Adrenal gland (tissue), 12 donors: ENCODE results near the gene ARFGEF3. TPM values are rescaled to one million over a fixed set of nuclear protein-coding genes. Genes with fewer than 3 reads are reported as not detected.

Experiments used
- DNase-seq, 7 donors: peaks; one replicate each; pipeline ENCODE4 v3.0.0-alpha.2; 2019 to 2020
- H3K27ac ChIP-seq, 5 donors: fragments of 200-600 bp; sonication (generic) in 4 of 5; 1 replicate in 3 of 5; 2 replicates in 2 of 5; pipeline versions ENCODE4 v1.5.1 to v1.8.0; 2016 to 2020; ENCODE audit warnings: mild to moderate bottlenecking in 1 of 5
- H3K27me3 ChIP-seq: fragments of 200-600 bp; 2 replicates; pipeline ENCODE4 v1.8.0; 2021
- H3K36me3 ChIP-seq, 2 donors: fragments of 200-600 bp; replicated peaks in 1 of 2; 1 replicate in 1 of 2; 2 replicates in 1 of 2; pipeline versions ENCODE4 v1.5.1 to v1.8.0; 2018 to 2022
- H3K4me1 ChIP-seq, 2 donors: fragments of 200-600 bp; replicated peaks in 1 of 2; 1 replicate in 1 of 2; 2 replicates in 1 of 2; pipeline versions ENCODE4 v1.5.1 to v1.8.0; 2018 to 2021
- H3K4me3 ChIP-seq, 4 donors: fragments of 200-600 bp; sonication (generic) in 3 of 4; one replicate each; pipeline ENCODE4 v1.5.1; 2016 to 2018
- H3K9me3 ChIP-seq, 3 donors: fragments of 200-600 bp; sonication (generic) in 1 of 3; replicated peaks in 1 of 3; 1 replicate in 2 of 3; 2 replicates in 1 of 3; pipeline versions ENCODE4 v1.5.1 to v1.8.0; 2016 to 2021
- POLR2A ChIP-seq, 2 donors: fragments of 450-650 bp; IDR thresholded peaks; one replicate each; pipeline ENCODE4 v1.6.1; 2017; ENCODE audit warnings: antibody characterized with exemption in 2 of 2, mild to moderate bottlenecking in 2 of 2, moderate library complexity in 1 of 2
- WGBS, 4 donors: extraction: QIAGEN DNeasy Blood & Tissue Kit in 2 of 4; methylation state at CpG; one replicate each; pipeline versions ENCODE4 v1.1.5 to v1.1.7; 2013 to 2017; 5-methylcytosine and 5-hydroxymethylcytosine counted together
- intact Hi-C, 2 donors: fragments of 100-400 bp; cut with DNase I; formaldehyde crosslinking; loops; one replicate each; pipeline versions ENCODE4 v1.14.1 to v1.15.0; 2022 to 2023
- polyA plus RNA-seq, 3 donors: library from polyadenylated mRNA; stranded (reverse); fragments of 200-250 nt in 2 of 3; fragments of 350-450 nt in 1 of 3; fragmentation: Illumina TruSeq in 1 of 3; extraction: RNeasy Lipid Tissue Mini Kit (QIAGEN cat#74804) in 1 of 3; gene quantifications; one replicate each; pipeline ENCODE4 v1.2.3, GENCODE V29; 2013 to 2014
- total RNA-seq, 9 donors: library from RNA; depleted of rRNA in 4 of 9; stranded (reverse); fragments of >200 nt in 4 of 9; fragments of 120-200 nt in 1 of 9; fragmentation: NEBNext Ultra II Directional in 1 of 9; extraction: Animal tissue kit (Norgen Biotek cat#: 25700) in 1 of 9; gene quantifications; one replicate each; pipeline versions ENCODE4 v1.1.0 to v1.2.4, GENCODE V29; 2013 to 2023
- TF ChIP-seq, protein P1 (sequence below), 6 experiments: fragments of 450-650 bp in 4 of 6; fragments of 200-600 bp in 2 of 6; sonication (generic) in 1 of 6; IDR thresholded peaks; 1 replicate in 5 of 6; 2 replicates in 1 of 6; pipeline versions ENCODE4 v1.5.1 to v1.8.0; 2016 to 2021; ENCODE audit warnings: antibody characterized with exemption in 6 of 6, mild to moderate bottlenecking in 2 of 6, moderate library complexity in 1 of 6
- donor health status: healthy with polysubstance abuse.
- donor health status: Bipolar disorder and iron deficiency.
- donor health status: DM: yes; HTN: yes; CAD: no.
- donor health status: DM: no; HTN: no; CAD: no.
- donor health status: DM: no; HTN: no; CAD: no.
- donor health status: DM: yes; HTN: yes; CAD: no.

The ARFGEF3 gene
- total and polyA plus RNA-seq, 12 donors, result 0.06 to 10.9 (median 0.91) TPM; not detected in 1

DNA sequence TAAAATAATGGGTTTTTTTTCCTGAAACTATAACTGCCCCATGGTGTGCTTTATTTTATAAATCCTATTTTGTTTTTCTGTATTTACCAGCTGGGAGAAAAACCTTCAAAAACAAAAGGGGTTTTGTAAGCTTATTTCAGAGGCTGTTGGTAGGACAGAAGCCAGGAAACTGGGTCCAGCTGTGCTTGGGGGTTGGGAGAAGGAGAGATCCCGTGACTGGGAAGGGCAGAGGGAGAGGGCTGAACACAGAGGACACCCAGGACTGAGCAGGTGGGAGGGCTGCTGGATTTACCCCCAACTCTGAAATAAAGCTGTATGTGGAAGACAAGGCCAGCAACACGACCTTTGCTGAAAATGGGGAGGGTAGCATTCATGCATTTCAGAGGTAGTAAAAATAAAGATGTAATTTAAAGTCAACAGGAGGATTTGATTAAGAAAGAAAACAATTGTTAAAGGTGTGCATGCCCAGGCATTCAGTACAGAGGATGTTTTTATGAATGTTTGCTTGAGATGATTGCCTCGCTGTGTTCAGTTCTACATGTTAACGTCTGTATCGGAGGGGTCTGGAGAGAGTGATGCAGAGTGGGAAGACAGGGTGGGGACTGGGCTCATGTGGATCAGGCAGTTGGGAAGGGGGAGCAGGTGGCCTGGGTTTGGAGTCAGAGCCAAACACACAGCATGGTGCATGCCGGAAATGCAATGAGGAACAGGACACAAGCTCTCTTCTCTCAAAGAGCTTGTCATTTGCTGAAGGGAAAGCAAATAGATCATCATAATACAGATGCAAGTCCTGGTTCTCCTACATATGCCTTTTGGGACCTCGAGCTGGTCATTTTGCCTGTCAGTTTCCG lies 21.4 kb downstream of the ARFGEF3 start:
- Histone ChIP-seq H3K4me3 (no peak overlapping the region), H3K4me1 (no peaks in the 10 kb centered on the region), H3K36me3 (no peaks in the 10 kb centered on the region), H3K27ac (no peak overlapping the region), H3K9me3 (no peaks in the 10 kb centered on the region), H3K27me3 (no peaks in the 10 kb centered on the region)
- WGBS, 4 donors, result 58 to 63% (median 61%) methylated on average over 8 of the region's 8 CpGs
- no peak for TF ChIP-seq POLR2A (IDR thresholded peaks at IDR 0.05)
- TF ChIP-seq, protein P1, sequence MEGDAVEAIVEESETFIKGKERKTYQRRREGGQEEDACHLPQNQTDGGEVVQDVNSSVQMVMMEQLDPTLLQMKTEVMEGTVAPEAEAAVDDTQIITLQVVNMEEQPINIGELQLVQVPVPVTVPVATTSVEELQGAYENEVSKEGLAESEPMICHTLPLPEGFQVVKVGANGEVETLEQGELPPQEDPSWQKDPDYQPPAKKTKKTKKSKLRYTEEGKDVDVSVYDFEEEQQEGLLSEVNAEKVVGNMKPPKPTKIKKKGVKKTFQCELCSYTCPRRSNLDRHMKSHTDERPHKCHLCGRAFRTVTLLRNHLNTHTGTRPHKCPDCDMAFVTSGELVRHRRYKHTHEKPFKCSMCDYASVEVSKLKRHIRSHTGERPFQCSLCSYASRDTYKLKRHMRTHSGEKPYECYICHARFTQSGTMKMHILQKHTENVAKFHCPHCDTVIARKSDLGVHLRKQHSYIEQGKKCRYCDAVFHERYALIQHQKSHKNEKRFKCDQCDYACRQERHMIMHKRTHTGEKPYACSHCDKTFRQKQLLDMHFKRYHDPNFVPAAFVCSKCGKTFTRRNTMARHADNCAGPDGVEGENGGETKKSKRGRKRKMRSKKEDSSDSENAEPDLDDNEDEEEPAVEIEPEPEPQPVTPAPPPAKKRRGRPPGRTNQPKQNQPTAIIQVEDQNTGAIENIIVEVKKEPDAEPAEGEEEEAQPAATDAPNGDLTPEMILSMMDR (IDR thresholded peaks at IDR 0.05), result no peak
- intact Hi-C loops, result no loop called here
- no peak for DNase-seq

DNA sequence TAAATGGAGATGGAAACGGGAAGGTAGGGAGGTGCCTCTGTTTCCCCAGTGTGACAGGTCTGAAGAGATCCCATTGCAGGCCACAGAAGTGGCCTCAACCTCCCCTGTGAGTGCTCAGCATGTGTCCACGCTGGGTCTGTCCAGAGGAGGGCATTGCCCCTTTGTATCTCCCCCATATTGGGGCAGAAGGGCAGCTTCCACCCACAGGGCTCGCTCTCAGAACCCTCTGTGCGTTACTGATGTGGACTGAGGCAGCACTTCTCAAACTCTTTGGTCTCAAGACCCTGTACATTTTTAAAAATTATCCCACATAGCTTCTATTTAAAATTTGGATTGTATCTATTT lies 22.0 kb downstream of the ARFGEF3 start:
- no peaks in the 10 kb centered on the region for H3K9me3 ChIP-seq
- H3K36me3 ChIP-seq, result no peaks in the 10 kb centered on the region
- DNase-seq, result no peak
- WGBS, 4 donors, result 73 to 78% (median 76%) methylated on average over 4 of the region's 4 CpGs
- TF ChIP-seq POLR2A (IDR thresholded peaks at IDR 0.05), result no peak
- H3K27me3 ChIP-seq, result no peaks in the 10 kb centered on the region
- no peak overlapping the region for H3K4me3 ChIP-seq
- no peaks in the 10 kb centered on the region for H3K4me1 ChIP-seq
- intact Hi-C loops, result no loop called here
- no peak overlapping the region for H3K27ac ChIP-seq

DNA sequence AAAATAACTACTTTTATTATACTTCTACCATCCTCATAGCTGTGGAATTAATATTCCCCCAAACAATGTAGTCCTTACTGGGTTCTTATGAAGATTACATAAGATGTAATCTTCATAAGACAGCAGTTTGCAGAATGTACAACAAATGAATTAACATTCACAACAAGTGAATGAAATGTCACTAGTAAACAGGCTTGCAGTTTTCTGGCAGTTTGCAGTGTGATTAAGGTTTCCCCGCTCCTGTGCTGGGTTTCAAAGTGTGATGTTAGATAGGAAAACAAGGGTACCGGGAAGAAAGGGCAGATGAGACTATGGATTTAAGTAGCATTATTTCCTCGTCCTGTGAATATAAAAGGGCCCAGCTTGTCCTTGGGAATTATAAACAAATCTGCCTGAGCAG lies 22.5 kb downstream of the ARFGEF3 start:
- H3K4me1 ChIP-seq, result no peaks in the 10 kb centered on the region
- H3K4me3 ChIP-seq, result no peak overlapping the region
- H3K27me3 ChIP-seq, result no peaks in the 10 kb centered on the region
- DNase-seq, result no peak
- H3K27ac ChIP-seq, result no peak overlapping the region
- WGBS, 4 donors, result 75 to 92% (median 78%) methylated on average over 3 of the region's 3 CpGs
- intact Hi-C loops, result no loop called here
- H3K9me3 ChIP-seq, result no peaks in the 10 kb centered on the region
- H3K36me3 ChIP-seq, result no peaks in the 10 kb centered on the region
- TF ChIP-seq, protein P1 (IDR thresholded peaks at IDR 0.05), result no peak
- TF ChIP-seq POLR2A (IDR thresholded peaks at IDR 0.05), result no peak

DNA sequence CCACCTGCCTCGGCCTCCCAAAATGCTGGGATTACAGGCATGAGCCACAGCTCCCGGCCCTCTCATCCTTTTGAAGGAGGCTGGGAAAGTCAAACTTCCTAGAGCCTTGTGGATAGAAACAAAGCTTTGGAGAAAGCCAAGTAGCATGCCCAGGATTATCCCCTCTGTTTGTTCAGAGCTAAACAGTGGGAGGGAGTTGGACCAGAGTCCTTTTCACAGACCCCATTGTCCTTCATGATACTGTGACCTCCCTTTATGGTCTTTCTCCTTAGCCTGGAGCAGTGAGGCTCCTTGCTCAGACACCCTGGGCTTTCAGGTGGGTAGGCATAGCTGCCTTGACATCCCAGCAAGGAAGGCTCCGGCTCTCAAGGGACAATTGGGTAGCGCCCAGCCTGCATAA lies 25.4 kb downstream of the ARFGEF3 start:
- intact Hi-C loops, result no loop called here
- 69 to 87% (median 86%) methylated on average over 3 to 4 of the region's 4 CpGs for WGBS, 4 donors

More for the DNA sequence above, 25.4 kb downstream of the ARFGEF3 start:
- no peaks in the 10 kb centered on the region for H3K36me3 ChIP-seq
- H3K27ac ChIP-seq, result no peak overlapping the region
- H3K4me3 ChIP-seq, result no peak overlapping the region
- no peak for DNase-seq
- no peaks in the 10 kb centered on the region for H3K27me3 ChIP-seq
- no peak for TF ChIP-seq POLR2A (IDR thresholded peaks at IDR 0.05)
- TF ChIP-seq, protein P1 (IDR thresholded peaks at IDR 0.05), result no peak
- H3K9me3 ChIP-seq, result no peaks in the 10 kb centered on the region
- H3K4me1 ChIP-seq, result no peaks in the 10 kb centered on the region
